Keratinocyte (primary cell): ENCODE data around the gene TIAM2. TPM values are rescaled to one million over a fixed set of nuclear protein-coding genes. Genes with fewer than 3 reads are reported as not detected.

Experiments used
- DNase-seq: peaks from one replicate; pipeline ENCODE4 v3.0.0-alpha.2; 2011; ENCODE audit warnings: low read depth, missing footprints, low spot score
- FAIRE-seq: peaks from 2 replicates; lab custom pipeline; 2011; peaks lifted over from hg19 to GRCh38; lab: Jason Lieb, UNC
- H2AFZ ChIP-seq: 2 replicates; pipeline ENCODE4 v1.6.0; 2012; ENCODE audit warnings: low read length, control low read depth, inconsistent platforms; ENCODE audit not compliant: control insufficient read depth
- H3K27ac ChIP-seq: 2 replicates; pipeline ENCODE4 v1.5.1; 2011; ENCODE audit warnings: low read length; ENCODE audit not compliant: control insufficient read depth, insufficient read depth
- H3K27me3 ChIP-seq: 3 replicates; pipeline ENCODE4 v1.6.0; 2011; ENCODE audit warnings: low read length; ENCODE audit not compliant: control insufficient read depth, insufficient read depth; ENCODE audit errors: extremely low read depth
- H3K36me3 ChIP-seq, 2 experiments: 2 replicates in 1 of 2; 3 replicates in 1 of 2; pipeline ENCODE4 v1.5.1; 2011; ENCODE audit warnings: low read length in 2 of 2, mild to moderate bottlenecking in 1 of 2; ENCODE audit not compliant: control insufficient read depth in 2 of 2, insufficient read depth in 2 of 2; ENCODE audit errors: extremely low read depth in 1 of 2
- H3K4me1 ChIP-seq: 3 replicates; pipeline ENCODE4 v1.5.1; 2011; ENCODE audit warnings: low read length; ENCODE audit not compliant: control insufficient read depth, insufficient read depth; ENCODE audit errors: extremely low read depth
- H3K4me2 ChIP-seq: 3 replicates; pipeline ENCODE4 v1.6.0; 2011; ENCODE audit warnings: low read depth, low read length; ENCODE audit not compliant: control insufficient read depth, insufficient read depth; ENCODE audit errors: extremely low read depth
- H3K4me3 ChIP-seq, 3 experiments: fragments of 200-600 bp in 1 of 3; sonication (generic) in 1 of 3; 2 replicates in 2 of 3; 3 replicates in 1 of 3; pipeline ENCODE4 v1.5.1; 2011 to 2016; ENCODE audit warnings: low read length in 3 of 3, mild to moderate bottlenecking in 3 of 3, control low read depth in 2 of 3, inconsistent platforms in 1 of 3, low read depth in 1 of 3, mixed read lengths in 1 of 3, mixed run types in 1 of 3, moderate library complexity in 1 of 3; ENCODE audit not compliant: control insufficient read depth in 2 of 3, insufficient read depth in 2 of 3; ENCODE audit errors: extremely low read depth in 1 of 3
- H3K79me2 ChIP-seq: 2 replicates; pipeline ENCODE4 v1.6.0; 2012; ENCODE audit warnings: low read length; ENCODE audit not compliant: control insufficient read depth, insufficient read depth
- H3K9ac ChIP-seq: 3 replicates; pipeline ENCODE4 v1.6.0; 2011; ENCODE audit warnings: low read length; ENCODE audit not compliant: control insufficient read depth, insufficient read depth; ENCODE audit errors: extremely low read depth
- H3K9me1 ChIP-seq: 3 replicates; pipeline ENCODE4 v1.6.0; 2011; ENCODE audit warnings: low read length; ENCODE audit not compliant: control insufficient read depth, insufficient read depth; ENCODE audit errors: extremely low read depth
- H3K9me3 ChIP-seq: 2 replicates; pipeline ENCODE4 v1.5.1; 2012; ENCODE audit warnings: low read depth, low read length; ENCODE audit not compliant: control insufficient read depth
- H4K20me1 ChIP-seq: 3 replicates; pipeline ENCODE4 v1.6.0; 2011; ENCODE audit warnings: low read length; ENCODE audit not compliant: control insufficient read depth, insufficient read depth; ENCODE audit errors: extremely low read depth
- EZH2 ChIP-seq: IDR thresholded peaks from one replicate; pipeline ENCODE4 v1.6.1; 2012; ENCODE audit warnings: inconsistent platforms, mild to moderate bottlenecking, low read length, moderate library complexity
- dilution Hi-C: fragments of 300-500 bp; cut with MboI; formaldehyde crosslinking; loops from one replicate; pipeline ENCODE4 v1.7.0; 2020; ENCODE audit warnings: low sequenced_read_pairs; ENCODE audit not compliant: extremely low pct_ligation_motif_present
- polyA plus RNA-seq, 5 experiments: library from polyadenylated mRNA; depleted of rRNA in 3 of 5; stranded (reverse) in 3 of 5; stranded (forward) in 1 of 5; unstranded in 1 of 5; fragments of >200 nt; gene quantifications; 1 replicate in 1 of 5; 2 replicates in 3 of 5; 3 replicates in 1 of 5; pipeline versions ENCODE4 v1.2.1 to v1.2.3, GENCODE V29; 2011 to 2012; ENCODE audit warnings: missing spikeins in 2 of 5, low read depth in 1 of 5, low replicate concordance in 1 of 5
- TF ChIP-seq, protein P1 (sequence below), 3 experiments: IDR thresholded peaks in 1 of 3; conservative IDR thresholded peaks in 1 of 3; optimal IDR thresholded peaks in 1 of 3; 2 replicates in 2 of 3; 3 replicates in 1 of 3; pipeline versions ENCODE3 to v1.5.1; 2011; ENCODE audit warnings: low read length in 3 of 3, mild to moderate bottlenecking in 3 of 3, moderate library complexity in 2 of 3, control low read depth in 1 of 3, inconsistent platforms in 1 of 3; ENCODE audit not compliant: insufficient read depth in 2 of 3; ENCODE audit errors: extremely low read depth in 1 of 3

The TIAM2 gene
- polyA plus RNA-seq, 1 donor (not counting 4 experiments of a cell fraction or from before 2014, with no cell fraction given): 4.0 TPM

DNA sequence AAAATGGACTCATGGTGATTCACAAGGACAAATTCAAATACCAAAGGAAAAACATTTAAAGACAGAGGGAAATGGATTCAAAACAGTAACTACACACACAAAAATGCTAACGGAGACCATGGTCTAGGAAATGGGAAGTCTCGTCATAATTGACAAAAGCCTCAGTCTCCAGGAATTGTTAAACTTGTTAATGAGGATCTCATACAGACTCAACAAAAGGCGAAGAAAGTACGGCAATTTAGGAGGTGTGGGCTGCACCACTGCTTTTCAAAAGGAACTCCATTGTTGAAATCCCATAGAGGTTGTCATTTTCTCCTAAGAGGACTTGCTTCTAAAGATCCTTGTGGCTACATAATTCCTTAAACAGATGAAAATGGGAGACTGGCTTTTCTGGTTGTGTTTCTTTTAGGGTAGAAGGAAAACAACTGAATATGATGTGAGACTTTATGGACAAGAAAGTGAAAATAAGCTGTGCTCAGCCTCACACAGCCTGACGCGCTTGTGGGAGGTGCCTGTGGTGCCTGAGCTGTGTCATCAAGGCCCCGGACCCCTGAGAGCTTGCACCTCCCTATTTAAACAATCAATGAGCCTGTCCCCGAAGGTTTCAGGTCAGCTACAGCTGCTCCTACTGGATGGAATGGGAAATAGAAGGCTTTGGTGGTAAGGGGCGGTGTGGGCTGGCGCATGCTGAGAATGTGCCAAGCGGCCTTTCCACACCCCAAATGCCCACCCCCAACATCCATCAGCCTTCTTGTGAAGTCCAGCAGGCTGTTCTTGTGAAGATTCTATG is 266.2 kb downstream of the TIAM2 start:
- Histone ChIP-seq H4K20me1 (no peaks in the 10 kb centered on the region), H3K4me2 (no peak overlapping the region), H3K4me3 (no peak overlapping the region), H3K4me1 (peaks cover 13% of the 10 kb centered on the region), H3K9me3 (no peaks in the 10 kb centered on the region), H3K36me3 (peaks cover 21 to 34% of the 10 kb centered on the region in 2 experiments), H3K27me3 (no peaks in the 10 kb centered on the region), H3K9me1 (no peaks in the 10 kb centered on the region), H3K79me2 (peaks cover 37% of the 10 kb centered on the region), H2AFZ (no peak overlapping the region), H3K9ac (no peak overlapping the region), H3K27ac (no peak overlapping the region)
- DNase-seq: no peak
- dilution Hi-C loops: no loop called here
- TF ChIP-seq EZH2: no peak
- TF ChIP-seq, protein P1, sequence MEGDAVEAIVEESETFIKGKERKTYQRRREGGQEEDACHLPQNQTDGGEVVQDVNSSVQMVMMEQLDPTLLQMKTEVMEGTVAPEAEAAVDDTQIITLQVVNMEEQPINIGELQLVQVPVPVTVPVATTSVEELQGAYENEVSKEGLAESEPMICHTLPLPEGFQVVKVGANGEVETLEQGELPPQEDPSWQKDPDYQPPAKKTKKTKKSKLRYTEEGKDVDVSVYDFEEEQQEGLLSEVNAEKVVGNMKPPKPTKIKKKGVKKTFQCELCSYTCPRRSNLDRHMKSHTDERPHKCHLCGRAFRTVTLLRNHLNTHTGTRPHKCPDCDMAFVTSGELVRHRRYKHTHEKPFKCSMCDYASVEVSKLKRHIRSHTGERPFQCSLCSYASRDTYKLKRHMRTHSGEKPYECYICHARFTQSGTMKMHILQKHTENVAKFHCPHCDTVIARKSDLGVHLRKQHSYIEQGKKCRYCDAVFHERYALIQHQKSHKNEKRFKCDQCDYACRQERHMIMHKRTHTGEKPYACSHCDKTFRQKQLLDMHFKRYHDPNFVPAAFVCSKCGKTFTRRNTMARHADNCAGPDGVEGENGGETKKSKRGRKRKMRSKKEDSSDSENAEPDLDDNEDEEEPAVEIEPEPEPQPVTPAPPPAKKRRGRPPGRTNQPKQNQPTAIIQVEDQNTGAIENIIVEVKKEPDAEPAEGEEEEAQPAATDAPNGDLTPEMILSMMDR (optimal IDR thresholded peaks at IDR 0.05 in 1 of 3, IDR thresholded peaks at IDR 0.05 in 1 of 3, conservative IDR thresholded peaks at IDR 0.05 in 1 of 3; ENCODE audit: extremely low read depth in 1 of 3, insufficient read depth in 2 of 3, low read length in 3 of 3): no peak
- FAIRE-seq: no peak

DNA sequence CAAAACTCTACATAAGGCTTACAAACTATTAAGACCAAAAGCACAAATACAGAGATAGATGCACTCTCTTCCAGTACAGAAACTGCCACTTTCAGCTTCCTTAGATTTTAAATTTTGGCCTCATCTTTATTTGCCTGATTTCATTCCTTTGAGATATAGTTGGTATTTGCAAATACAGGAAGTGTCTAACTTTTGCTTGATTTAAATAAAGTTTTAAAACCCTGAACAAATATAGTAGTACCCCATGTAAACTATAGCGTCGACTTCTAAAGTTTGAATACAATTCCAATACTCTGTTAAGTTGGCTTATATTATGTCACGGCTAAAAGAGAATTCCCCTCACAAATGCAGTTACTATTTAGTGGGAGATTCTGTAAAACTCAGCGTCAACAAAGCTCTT is 267.5 kb downstream of the TIAM2 start:
- FAIRE-seq: no peak

More for the DNA sequence above, 267.5 kb downstream of the TIAM2 start:
- Histone ChIP-seq H3K4me3 (no peak overlapping the region), H3K4me2 (no peak overlapping the region), H3K36me3 (peaks cover 15 to 26% of the 10 kb centered on the region in 2 experiments), H2AFZ (no peak overlapping the region), H3K79me2 (peaks cover 39% of the 10 kb centered on the region), H3K9me3 (no peaks in the 10 kb centered on the region), H3K9ac (no peak overlapping the region), H3K9me1 (no peaks in the 10 kb centered on the region), H3K27me3 (no peaks in the 10 kb centered on the region), H3K4me1 (peaks cover 17% of the 10 kb centered on the region), H3K27ac (no peak overlapping the region), H4K20me1 (no peaks in the 10 kb centered on the region)
- dilution Hi-C loops: no loop called here
- DNase-seq: no peak
- TF ChIP-seq EZH2: no peak
- TF ChIP-seq, protein P1 (optimal IDR thresholded peaks at IDR 0.05 in 1 of 3, IDR thresholded peaks at IDR 0.05 in 1 of 3, conservative IDR thresholded peaks at IDR 0.05 in 1 of 3; ENCODE audit: extremely low read depth in 1 of 3, insufficient read depth in 2 of 3, low read length in 3 of 3): no peak
